Ascending aorta (tissue), 2 donors: ENCODE measurements around the gene UTY. TPM values are rescaled to one million over a fixed set of nuclear protein-coding genes. Genes with fewer than 3 reads are reported as not detected.

Experiments
- DNase-seq, 2 donors: peaks; one replicate each; pipeline ENCODE4 v3.0.0-alpha.2; 2019; ENCODE audit warnings: low spot score in 2 of 2
- H3K27ac ChIP-seq, 2 donors: fragments of 200-600 bp; sonication (generic); one replicate each; pipeline ENCODE4 v1.5.1; 2016 to 2017; ENCODE audit warnings: mild to moderate bottlenecking in 1 of 2
- H3K27me3 ChIP-seq: fragments of 200-600 bp; sonication (generic); one replicate; pipeline ENCODE4 v1.5.1; 2017
- H3K36me3 ChIP-seq, 2 donors: fragments of 200-600 bp; sonication (generic); one replicate each; pipeline ENCODE4 v1.5.1; 2016
- H3K4me1 ChIP-seq, 2 donors: fragments of 200-600 bp; sonication (generic); one replicate each; pipeline ENCODE4 v1.5.1; 2016 to 2017; ENCODE audit warnings: mild to moderate bottlenecking in 1 of 2
- H3K4me3 ChIP-seq, 2 donors: fragments of 200-600 bp; sonication (generic); one replicate each; pipeline ENCODE4 v1.5.1; 2016 to 2017; ENCODE audit warnings: mild to moderate bottlenecking in 1 of 2
- H3K9me3 ChIP-seq, 2 donors: fragments of 200-600 bp; sonication (generic); one replicate each; pipeline ENCODE4 v1.5.1; 2016
- intact Hi-C: fragments of 100-400 bp; cut with DNase I; formaldehyde crosslinking; loops from one replicate; pipeline ENCODE4 v1.15.1; 2023
- total RNA-seq: library from RNA; depleted of rRNA; stranded (reverse); fragments of >200 nt; gene quantifications from one replicate; pipeline ENCODE4 v1.1.0, GENCODE V29; 2016
- TF ChIP-seq, protein P1 (sequence below), 3 experiments: fragments of 200-600 bp in 2 of 3; fragments of 450-650 bp in 1 of 3; sonication (generic) in 2 of 3; IDR thresholded peaks; one replicate each; pipeline ENCODE4 v1.5.1; 2016 to 2019; ENCODE audit warnings: antibody characterized with exemption in 3 of 3, mild to moderate bottlenecking in 1 of 3, moderate library complexity in 1 of 3

UTY gene
- total RNA-seq, 1 donor from 2014 or later = not detected

DNA sequence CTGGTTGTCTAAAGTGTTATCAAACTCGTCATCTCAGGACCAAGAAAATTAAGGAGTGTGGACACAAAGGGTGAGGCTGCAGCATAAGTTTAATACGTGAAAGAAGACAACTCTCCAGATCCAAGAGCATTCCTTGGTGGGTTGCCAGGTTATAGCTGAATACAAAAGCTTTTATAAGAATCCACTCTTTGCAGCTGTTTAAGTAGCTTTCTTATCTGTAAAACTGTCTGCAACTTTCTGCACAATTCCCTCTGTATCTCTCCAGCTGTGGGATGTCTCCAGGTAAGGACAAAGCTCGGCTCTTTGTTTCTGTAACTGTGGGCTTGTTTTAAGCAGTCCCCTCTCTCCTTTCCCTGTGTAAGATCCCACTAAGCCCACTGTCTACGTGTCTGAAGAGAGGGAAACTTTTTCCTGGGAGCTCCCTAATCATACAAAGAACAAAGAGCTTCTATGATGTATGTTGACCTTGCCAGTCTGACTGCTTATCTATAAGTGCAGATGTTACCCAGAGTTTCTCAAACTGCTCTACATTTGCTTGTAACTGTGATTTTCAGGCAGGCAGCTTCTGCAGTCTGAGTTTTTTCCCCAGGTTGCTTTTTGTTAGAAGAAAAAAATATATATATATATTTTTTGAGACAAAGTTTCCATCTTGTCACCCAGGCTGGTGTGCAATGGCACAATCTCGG, 268.7 kb downstream of the UTY start:
- Histone ChIP-seq H3K4me1 (no peaks in the 10 kb centered on the region), H3K9me3 (no peaks in the 10 kb centered on the region), H3K4me3 (no peak overlapping the region), H3K27me3 (no peaks in the 10 kb centered on the region), H3K36me3 (no peaks in the 10 kb centered on the region), H3K27ac (no peak overlapping the region)
- no peak for DNase-seq
- TF ChIP-seq, protein P1, sequence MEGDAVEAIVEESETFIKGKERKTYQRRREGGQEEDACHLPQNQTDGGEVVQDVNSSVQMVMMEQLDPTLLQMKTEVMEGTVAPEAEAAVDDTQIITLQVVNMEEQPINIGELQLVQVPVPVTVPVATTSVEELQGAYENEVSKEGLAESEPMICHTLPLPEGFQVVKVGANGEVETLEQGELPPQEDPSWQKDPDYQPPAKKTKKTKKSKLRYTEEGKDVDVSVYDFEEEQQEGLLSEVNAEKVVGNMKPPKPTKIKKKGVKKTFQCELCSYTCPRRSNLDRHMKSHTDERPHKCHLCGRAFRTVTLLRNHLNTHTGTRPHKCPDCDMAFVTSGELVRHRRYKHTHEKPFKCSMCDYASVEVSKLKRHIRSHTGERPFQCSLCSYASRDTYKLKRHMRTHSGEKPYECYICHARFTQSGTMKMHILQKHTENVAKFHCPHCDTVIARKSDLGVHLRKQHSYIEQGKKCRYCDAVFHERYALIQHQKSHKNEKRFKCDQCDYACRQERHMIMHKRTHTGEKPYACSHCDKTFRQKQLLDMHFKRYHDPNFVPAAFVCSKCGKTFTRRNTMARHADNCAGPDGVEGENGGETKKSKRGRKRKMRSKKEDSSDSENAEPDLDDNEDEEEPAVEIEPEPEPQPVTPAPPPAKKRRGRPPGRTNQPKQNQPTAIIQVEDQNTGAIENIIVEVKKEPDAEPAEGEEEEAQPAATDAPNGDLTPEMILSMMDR (IDR thresholded peaks at IDR 0.05) = no peak
- intact Hi-C loops = no loop called here

DNA sequence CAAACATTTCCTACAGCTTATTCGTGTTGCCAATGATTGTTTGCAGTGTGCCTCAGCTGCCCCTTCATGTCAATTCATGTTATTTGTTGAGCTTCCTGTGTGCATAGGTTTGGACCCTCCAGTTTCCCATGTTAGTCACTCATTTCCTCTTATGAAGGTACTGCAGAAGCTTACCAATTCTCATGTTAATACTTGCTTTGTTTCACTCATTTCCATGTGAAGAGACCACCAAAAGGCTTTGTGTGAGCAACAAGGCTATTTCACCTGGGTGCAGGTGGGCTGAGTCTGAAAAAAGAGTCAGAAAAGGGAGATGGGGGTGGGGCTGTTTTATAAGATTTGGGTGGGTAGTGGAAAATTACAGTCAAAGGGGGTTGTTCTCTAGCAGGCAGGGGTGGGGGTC, 274.6 kb downstream of the UTY start:
- Histone ChIP-seq H3K4me3 (no peak overlapping the region), H3K36me3 (no peaks in the 10 kb centered on the region), H3K9me3 (no peaks in the 10 kb centered on the region), H3K27me3 (no peaks in the 10 kb centered on the region), H3K4me1 (no peaks in the 10 kb centered on the region), H3K27ac (no peak overlapping the region)
- TF ChIP-seq, protein P1 (IDR thresholded peaks at IDR 0.05) = no peak
- intact Hi-C loops = no loop called here
- DNase-seq = no peak

Other genes with a start within 250 kb of the UTY start
- not detected for gene TMSB4Y, start 223.9 kb upstream of the UTY start, total RNA-seq